GM19324 (cell line): ENCODE measurements around the gene COMMD9.
"Not testable (repeated sequence)": the region's sequence is repeated elsewhere in the genome, so short reads cannot be mapped to it uniquely, and the experiment has no call there.

Source experiments
- ATAC-seq: cut with Tn5 transposase; IDR thresholded peaks from one replicate; pipeline ENCODE4 v1.9.1; 2021; ENCODE audit warnings: mild to moderate bottlenecking, moderate library complexity; ENCODE audit not compliant: unreplicated experiment, low FRiP score

COMMD9 gene

GRCh38 chr11:36289226-36289852 is at the start of gene COMMD9:
TSS of gene COMMD9 (minus strand) at chr11:36289424. CDS start at chr11:36289412, 12 bp downstream.
- peak; percentile 98 for ATAC-seq

- ATAC-seq: no peak
These were observed 44.7 kb upstream of the COMMD9 start for GRCh38 chr11:36333897-36334296.

GRCh38 chr11:36333468-36333867 is 44.2 kb upstream of the COMMD9 start:
- ATAC-seq: no peak

- ATAC-seq: no peak
These were observed 41.2 kb upstream of the COMMD9 start for GRCh38 chr11:36330411-36330810.

- no peak for ATAC-seq
These were observed 39.9 kb upstream of the COMMD9 start for GRCh38 chr11:36328966-36329673.

- peak; percentile 65 for ATAC-seq
These were observed 37.5 kb upstream of the COMMD9 start for GRCh38 chr11:36326524-36327419.

GRCh38 chr11:36325403-36325802 is 36.2 kb upstream of the COMMD9 start:
- not testable (repeated sequence) for ATAC-seq

- ATAC-seq: not testable (repeated sequence)
These were observed 35.7 kb upstream of the COMMD9 start for GRCh38 chr11:36324956-36325355.

GRCh38 chr11:36317992-36318391 is 28.8 kb upstream of the COMMD9 start:
- no peak for ATAC-seq

- no peak for ATAC-seq
These were observed 26.8 kb upstream of the COMMD9 start for GRCh38 chr11:36316049-36316448.

GRCh38 chr11:36314434-36314767 is 25.2 kb upstream of the COMMD9 start:
- no peak for ATAC-seq

GRCh38 chr11:36313750-36314433 is 24.7 kb upstream of the COMMD9 start:
- ATAC-seq: peak; percentile 77

GRCh38 chr11:36312611-36313472 is 23.6 kb upstream of the COMMD9 start:
- ATAC-seq: no peak

- ATAC-seq: no peak
These were observed 22.8 kb upstream of the COMMD9 start for GRCh38 chr11:36311926-36312595.

GRCh38 chr11:36309779-36310178 is 20.6 kb upstream of the COMMD9 start:
- no peak for ATAC-seq

- ATAC-seq: no peak
These were observed 19.4 kb upstream of the COMMD9 start for GRCh38 chr11:36308577-36308976.

- ATAC-seq: no peak
These were observed 17.7 kb upstream of the COMMD9 start for GRCh38 chr11:36306888-36307287.

- ATAC-seq: no peak
These were observed 15.8 kb upstream of the COMMD9 start for GRCh38 chr11:36305047-36305446.

GRCh38 chr11:36304351-36304750 is 15.1 kb upstream of the COMMD9 start:
- no peak for ATAC-seq
